ENCODE results near the gene PRKCA. TPM values are rescaled to one million over a fixed set of nuclear protein-coding genes. Genes with fewer than 3 reads are reported as not detected.
"Not testable (repeated sequence)": the region's sequence is repeated elsewhere in the genome, so short reads cannot be mapped to it uniquely, and the experiment has no call there.

PRKCA gene
- total and polyA plus RNA-seq, 10 of the 15 experiments (the other 5 are each of a cell fraction or from before 2014, with no cell fraction given) = 0.11 to 14.6 (median 0.72) TPM

DNA sequence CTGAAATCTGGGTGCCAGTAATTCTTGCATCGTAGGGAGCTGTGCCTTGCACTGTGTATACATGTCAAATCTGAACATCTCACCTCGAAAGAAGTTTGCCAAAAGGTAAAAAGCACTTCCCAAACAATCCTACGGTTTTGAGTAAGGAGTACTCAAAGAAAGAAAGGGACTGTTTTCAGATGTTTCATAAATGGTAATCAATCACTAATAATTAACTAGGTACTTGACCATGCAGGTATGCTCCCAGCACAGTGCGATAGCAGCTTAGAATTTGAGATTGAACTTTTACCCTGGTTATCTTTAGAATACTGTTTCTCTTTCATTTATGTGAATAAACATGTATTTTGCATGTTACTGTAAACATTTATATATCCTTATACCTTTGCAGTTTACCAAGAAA, 39.0 kb downstream of the PRKCA start (continued):
- TF ChIP-seq BCL3 (IDR thresholded peaks at IDR 0.05; ENCODE audit: borderline replicate concordance, insufficient read depth, low read depth, low read length, poor library complexity, severe bottlenecking) = no peak
- no peak for TF ChIP-seq RELB (IDR thresholded peaks at IDR 0.05; ENCODE audit: low read depth)
- TF ChIP-seq RAD21 (IDR thresholded peaks at IDR 0.05; ENCODE audit: insufficient read depth, low read depth, low read length) = no peak
- TF ChIP-seq SUPT20H (IDR thresholded peaks at IDR 0.05; ENCODE audit: borderline replicate concordance, control insufficient read depth, low read depth, low read length) = no peak
- no peak for TF ChIP-seq TARDBP (IDR thresholded peaks at IDR 0.05; ENCODE audit: borderline replicate concordance)
- TF ChIP-seq NR2C1 (IDR thresholded peaks at IDR 0.05) = no peak
- TF ChIP-seq CBFB (IDR thresholded peaks at IDR 0.05; ENCODE audit: low read depth) = no peak
- TF ChIP-seq ZNF384 (IDR thresholded peaks at IDR 0.05; ENCODE audit: borderline replicate concordance, low read depth, low read length) = no peak

- RAD21 ChIA-PET (ENCODE audit: unreplicated experiment); H3K79me2 ChIP-seq (ENCODE audit: control insufficient read depth, insufficient read depth, low read length); DNase-seq (ENCODE audit: low read depth, low spot score); H3K4me1 ChIP-seq (ENCODE audit: control insufficient read depth, insufficient read depth, low read length); H4K20me1 ChIP-seq (ENCODE audit: control insufficient read depth, insufficient read depth); H3K9me3 ChIP-seq (replicated peaks; ENCODE audit: control insufficient read depth, insufficient read depth, low read length); intact Hi-C loops (cut with micrococcal nuclease; ENCODE audit: unreplicated experiment); H3K4me2 ChIP-seq (ENCODE audit: control insufficient read depth, insufficient read depth); H3K27me3 ChIP-seq (replicated peaks in 1 of 2; ENCODE audit: control insufficient read depth in 2 of 2, insufficient read depth in 2 of 2, low read length in 1 of 2); FAIRE-seq; H3K36me3 ChIP-seq (ENCODE audit: control insufficient read depth in 2 of 2, insufficient read depth in 2 of 2, low read length in 1 of 2); BruUV-seq (replicated peaks); H3K9ac ChIP-seq (ENCODE audit: control insufficient read depth, insufficient read depth, low read length); CTCF ChIA-PET; H3K4me3 ChIP-seq; in situ Hi-C loops (cut with MboI); H2AFZ ChIP-seq (ENCODE audit: control insufficient read depth, low read depth, low read length); H3K27ac ChIP-seq (ENCODE audit: control insufficient read depth, insufficient read depth); ATAC-seq: not testable (repeated sequence)
- SMC1A ChIA-PET (ENCODE audit: uncharacterized antibody, unreplicated experiment) = interaction anchor here (0.6 to 1.1 kb wide), 2 partner anchors 29 to 38 kb away, joined by 3 read pairs; no protein-coding TSS in a partner anchor
- WGBS (ENCODE audit: insufficient coverage, insufficient replicate concordance, low lambda C conversion rate, missing lambda C conversion rate) = 57% methylated on average over 4 of the region's 4 CpGs
- POLR2A ChIA-PET = interaction anchor here (1.4 kb wide), 1 partner anchor 14 kb away, joined by 5 read pairs; no protein-coding TSS in a partner anchor
These were observed 39.9 kb downstream of the PRKCA start for GRCh38 chr17:66342263-66342662.

Measured in GM12878 (cell line).